GM23338 (cell line): ENCODE results near the gene EIF3A. TPM values are rescaled to one million over a fixed set of nuclear protein-coding genes. Genes with fewer than 3 reads are reported as not detected.
A peak's percentile ranks its signal among the peaks of the same experiment; 100 is the strongest.

Experiments
- ATAC-seq: fragments of 200-7000 bp; cut with Tn5 transposase; 3 replicates; pipeline ENCODE4 v1.9.1; 2020
- DNase-seq: peaks from one replicate; pipeline ENCODE4 v3.0.0-alpha.2; 2015; ENCODE audit warnings: low spot score
- H2AFZ ChIP-seq: fragments of 200-600 bp; sonication (generic); 2 replicates; pipeline ENCODE4 v1.8.0; 2016; ENCODE audit warnings: antibody characterized with exemption, mild to moderate bottlenecking, moderate library complexity
- H3F3A ChIP-seq: fragments of 200-600 bp; sonication (generic); replicated peaks from 2 replicates; pipeline ENCODE4 v1.8.0; 2017; ENCODE audit warnings: antibody characterized with exemption, mixed run types, low read depth
- H3K27ac ChIP-seq: fragments of 200-600 bp; sonication (generic); 2 replicates; pipeline ENCODE4 v1.6.1; 2016; ENCODE audit warnings: low read depth
- H3K27me3 ChIP-seq: fragments of 200-600 bp; sonication (generic); 2 replicates; pipeline ENCODE4 v1.8.0; 2016; ENCODE audit warnings: mild to moderate bottlenecking, mixed run types, moderate library complexity; ENCODE audit not compliant: insufficient read depth
- H3K36me3 ChIP-seq: fragments of 200-600 bp; sonication (generic); 2 replicates; pipeline ENCODE4 v1.8.0; 2016; ENCODE audit warnings: mild to moderate bottlenecking; ENCODE audit not compliant: insufficient read depth
- H3K4me1 ChIP-seq: fragments of 200-600 bp; sonication (generic); 2 replicates; pipeline ENCODE4 v1.8.0; 2016; ENCODE audit warnings: mild to moderate bottlenecking, moderate library complexity; ENCODE audit not compliant: insufficient read depth
- H3K4me2 ChIP-seq: fragments of 200-600 bp; sonication (generic); 2 replicates; pipeline ENCODE4 v1.7.1; 2017; ENCODE audit warnings: mixed run types
- H3K4me3 ChIP-seq: fragments of 200-600 bp; sonication (generic); 2 replicates; pipeline ENCODE4 v1.6.1; 2016; ENCODE audit warnings: mixed run types
- H3K79me2 ChIP-seq: fragments of 200-600 bp; sonication (generic); replicated peaks from 2 replicates; pipeline ENCODE4 v1.8.0; 2017; ENCODE audit warnings: mild to moderate bottlenecking; ENCODE audit not compliant: insufficient read depth
- H3K9me2 ChIP-seq: fragments of 200-600 bp; sonication (generic); 2 replicates; pipeline ENCODE4 v1.8.0; 2017; ENCODE audit not compliant: insufficient read depth
- H4K20me1 ChIP-seq: fragments of 200-600 bp; sonication (generic); replicated peaks from 2 replicates; pipeline ENCODE4 v1.8.0; 2017; ENCODE audit warnings: mild to moderate bottlenecking; ENCODE audit not compliant: insufficient read depth
- H3K27ac Mint-ChIP-seq: 2 replicates; pipeline ENCODE4 v1.8.0; 2020; ENCODE audit warnings: inconsistent platforms, mild to moderate bottlenecking, moderate library complexity, mixed read lengths
- H3K27me3 Mint-ChIP-seq: 3 replicates; pipeline ENCODE4 v1.8.0; 2022; ENCODE audit warnings: low read depth, mild to moderate bottlenecking, moderate library complexity, mixed read lengths, inconsistent platforms; ENCODE audit not compliant: insufficient read depth, poor library complexity
- H3K36me3 Mint-ChIP-seq: 3 replicates; pipeline ENCODE4 v1.8.0; 2021; ENCODE audit warnings: low read depth, mild to moderate bottlenecking, inconsistent platforms, moderate library complexity, mixed read lengths
- H3K4me1 Mint-ChIP-seq: 3 replicates; pipeline ENCODE4 v1.8.0; 2020; ENCODE audit warnings: mild to moderate bottlenecking, inconsistent platforms, mixed read lengths
- H3K4me3 Mint-ChIP-seq: 3 replicates; pipeline ENCODE4 v1.8.0; 2021; ENCODE audit warnings: moderate library complexity, mild to moderate bottlenecking, inconsistent platforms, mixed read lengths
- H3K9me3 Mint-ChIP-seq: 3 replicates; pipeline ENCODE4 v1.8.0; 2020; ENCODE audit warnings: moderate library complexity, mild to moderate bottlenecking, inconsistent platforms, mixed read lengths
- CREB1 ChIP-seq: fragments of 250-450 bp; sonication (Bioruptor Pico); IDR thresholded peaks from 2 replicates; pipeline ENCODE4 v1.5.0; 2020; ENCODE audit warnings: low read depth, mild to moderate bottlenecking, moderate library complexity
- EZH2 ChIP-seq: fragments of 200-600 bp; sonication (generic); IDR thresholded peaks from one replicate; pipeline ENCODE4 v1.8.0; 2017; ENCODE audit warnings: antibody characterized with exemption, mild to moderate bottlenecking, low read depth; ENCODE audit not compliant: unreplicated experiment
- EZH2phosphoT487 ChIP-seq: fragments of 200-600 bp; sonication (generic); IDR thresholded peaks from one replicate; pipeline ENCODE4 v1.8.1; 2018; ENCODE audit warnings: antibody characterized with exemption; ENCODE audit not compliant: unreplicated experiment
- JUNB ChIP-seq: IDR thresholded peaks from one replicate; pipeline ENCODE4 v1.6.1; 2016; ENCODE audit warnings: antibody characterized with exemption; ENCODE audit not compliant: unreplicated experiment
- NANOG ChIP-seq: IDR thresholded peaks from 2 replicates; pipeline ENCODE4 v1.6.1; 2016; ENCODE audit warnings: antibody characterized with exemption, borderline replicate concordance
- POLR2AphosphoS5 ChIP-seq: IDR thresholded peaks from 2 replicates; pipeline ENCODE4 v1.6.1; 2016; ENCODE audit warnings: antibody characterized with exemption, low read depth
- REST ChIP-seq: IDR thresholded peaks from one replicate; pipeline ENCODE4 v1.6.1; 2018; ENCODE audit warnings: antibody characterized with exemption; ENCODE audit not compliant: unreplicated experiment
- STAT1 ChIP-seq: IDR thresholded peaks from one replicate; pipeline ENCODE4 v1.6.1; 2016; ENCODE audit warnings: antibody characterized with exemption; ENCODE audit not compliant: unreplicated experiment
- ZNF114 ChIP-seq: fragments of 250-450 bp; sonication (Bioruptor Pico); IDR thresholded peaks from 2 replicates; pipeline ENCODE4 v1.5.0; 2020; ENCODE audit warnings: mild to moderate bottlenecking, moderate library complexity
- ZNF331 ChIP-seq: fragments of 250-450 bp; sonication (Bioruptor Pico); IDR thresholded peaks from 2 replicates; pipeline ENCODE4 v1.5.0; 2020; ENCODE audit warnings: low read depth, mild to moderate bottlenecking, moderate library complexity
- polyA plus RNA-seq: library from polyadenylated mRNA; unstranded; fragments of >200 nt; fragmentation: Nextera tagmentation; extraction: Ambion mirVana; gene quantifications from 2 replicates; pipeline ENCODE4 v1.2.1, GENCODE V29; 2016
- total RNA-seq: library from RNA; depleted of rRNA; stranded (reverse); fragments of >200 nt; shearing (Covaris generic); gene quantifications from 2 replicates; pipeline ENCODE4 v1.2.3, GENCODE V29; 2014
- TF ChIP-seq, protein P1 (sequence below), 2 experiments: fragments of 200-600 bp in 1 of 2; sonication (generic) in 1 of 2; conservative IDR thresholded peaks; 2 replicates each; pipeline versions ENCODE4 v1.5.1 to v1.6.1; 2016 to 2017; ENCODE audit warnings: antibody characterized with exemption in 2 of 2, low read depth in 2 of 2, mild to moderate bottlenecking in 2 of 2, moderate library complexity in 1 of 2

Gene EIF3A
- total and polyA plus RNA-seq, 2 experiments from 2014 or later: 152 to 170 TPM

DNA sequence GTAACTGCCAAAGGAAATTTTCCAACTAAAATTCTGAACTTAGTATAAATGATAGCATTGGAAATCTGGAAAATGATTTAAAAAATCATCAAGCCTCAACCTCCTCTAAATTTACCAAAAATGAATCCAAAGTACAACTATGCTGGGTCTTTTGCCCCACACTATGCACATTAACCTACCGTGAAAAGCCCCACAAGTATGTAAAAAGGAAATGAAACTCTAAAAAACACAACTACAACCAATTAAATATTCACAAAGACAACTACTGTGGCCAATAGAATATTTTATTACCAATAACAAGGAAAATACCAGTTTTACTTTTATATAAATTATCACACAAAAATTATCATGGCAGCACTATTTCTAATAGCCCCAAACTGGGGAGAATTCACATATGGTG lies 19.3 kb downstream of the EIF3A start:
- peaks cover 95% of the 10 kb centered on the region for H3K36me3 ChIP-seq
- peaks cover 55% of the 10 kb centered on the region for H4K20me1 ChIP-seq
- H3F3A ChIP-seq: peaks cover 13% of the 10 kb centered on the region; the same call in 1 of the 2 replicates
- no peaks in the 10 kb centered on the region for H3K9me3 Mint-ChIP-seq
- no peak overlapping the region for H3K4me3 ChIP-seq
- DNase-seq (no peak), ATAC-seq (no peak)
- H3K27ac Mint-ChIP-seq: 0 out of 2 replicates have a peak overlapping the region, but pooled peaks have one; percentile 56
- H3K27me3 Mint-ChIP-seq: peaks cover 6% of the 10 kb centered on the region
- no peaks in the 10 kb centered on the region for H3K4me1 ChIP-seq
- TF ChIP-seq EZH2phosphoT487: no peak
- no peak for TF ChIP-seq ZNF331 (CRISPR knock-in tag)
- TF ChIP-seq EZH2: no peak
- TF ChIP-seq POLR2AphosphoS5: no peak
- TF ChIP-seq REST: no peak
- no peak for TF ChIP-seq CREB1 (CRISPR knock-in tag)
- TF ChIP-seq, protein P1, sequence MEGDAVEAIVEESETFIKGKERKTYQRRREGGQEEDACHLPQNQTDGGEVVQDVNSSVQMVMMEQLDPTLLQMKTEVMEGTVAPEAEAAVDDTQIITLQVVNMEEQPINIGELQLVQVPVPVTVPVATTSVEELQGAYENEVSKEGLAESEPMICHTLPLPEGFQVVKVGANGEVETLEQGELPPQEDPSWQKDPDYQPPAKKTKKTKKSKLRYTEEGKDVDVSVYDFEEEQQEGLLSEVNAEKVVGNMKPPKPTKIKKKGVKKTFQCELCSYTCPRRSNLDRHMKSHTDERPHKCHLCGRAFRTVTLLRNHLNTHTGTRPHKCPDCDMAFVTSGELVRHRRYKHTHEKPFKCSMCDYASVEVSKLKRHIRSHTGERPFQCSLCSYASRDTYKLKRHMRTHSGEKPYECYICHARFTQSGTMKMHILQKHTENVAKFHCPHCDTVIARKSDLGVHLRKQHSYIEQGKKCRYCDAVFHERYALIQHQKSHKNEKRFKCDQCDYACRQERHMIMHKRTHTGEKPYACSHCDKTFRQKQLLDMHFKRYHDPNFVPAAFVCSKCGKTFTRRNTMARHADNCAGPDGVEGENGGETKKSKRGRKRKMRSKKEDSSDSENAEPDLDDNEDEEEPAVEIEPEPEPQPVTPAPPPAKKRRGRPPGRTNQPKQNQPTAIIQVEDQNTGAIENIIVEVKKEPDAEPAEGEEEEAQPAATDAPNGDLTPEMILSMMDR (conservative IDR thresholded peaks at IDR 0.05; ENCODE audit: low read depth in 2 of 2): no peak
- TF ChIP-seq ZNF114: no peak
- no peak for TF ChIP-seq JUNB
- no peaks in the 10 kb centered on the region for H3K4me1 Mint-ChIP-seq
- H3K27ac ChIP-seq: no peak overlapping the region; the same call in 1 of the 2 replicates
- no peaks in the 10 kb centered on the region for H3K9me2 ChIP-seq
- H3K27me3 ChIP-seq: no peaks in the 10 kb centered on the region
- H3K36me3 Mint-ChIP-seq: peaks cover 100% of the 10 kb centered on the region
- H3K4me2 ChIP-seq: no peak overlapping the region
- H3K79me2 ChIP-seq: peaks cover 99% of the 10 kb centered on the region
- H3K4me3 Mint-ChIP-seq: no peak overlapping the region
- H2AFZ ChIP-seq: no peak overlapping the region

GRCh38 chr10:119060107-119060506 lies 20.5 kb downstream of the EIF3A start:
- DNase-seq: no peak
- Mint-ChIP-seq H3K4me3 (no peak overlapping the region), H3K9me3 (no peaks in the 10 kb centered on the region), H3K27ac (no peak overlapping the region), H3K36me3 (peaks cover 98% of the 10 kb centered on the region), H3K27me3 (peaks cover 4% of the 10 kb centered on the region), H3K4me1 (no peaks in the 10 kb centered on the region)
- no peak overlapping the region for H3K4me2 ChIP-seq
- H4K20me1 ChIP-seq: peaks cover 53% of the 10 kb centered on the region
- no peak overlapping the region for H3K27ac ChIP-seq
- TF ChIP-seq EZH2phosphoT487: no peak
- no peak for TF ChIP-seq STAT1
- no peak for TF ChIP-seq NANOG
- H3K27me3 ChIP-seq: no peaks in the 10 kb centered on the region
- H3K9me2 ChIP-seq: no peaks in the 10 kb centered on the region
- no peak overlapping the region for H2AFZ ChIP-seq
- H3K36me3 ChIP-seq: peaks cover 98% of the 10 kb centered on the region
- peaks cover 13% of the 10 kb centered on the region; the same call in 1 of the 2 replicates for H3F3A ChIP-seq
- no peak for ATAC-seq
- peaks cover 99% of the 10 kb centered on the region for H3K79me2 ChIP-seq
- no peaks in the 10 kb centered on the region for H3K4me1 ChIP-seq
- H3K4me3 ChIP-seq: no peak overlapping the region
